PFSK-1 (cell line): Measurements from ENCODE around the gene KIF22.

Source experiments
- FOXP2 ChIP-seq: optimal IDR thresholded peaks from 2 replicates; pipeline ENCODE3; 2011; ENCODE audit warnings: borderline replicate concordance, control low read depth, inconsistent platforms; ENCODE audit not compliant: insufficient read depth; ENCODE audit errors: extremely low read length, extremely low read depth
- POLR2AphosphoS5 ChIP-seq: IDR thresholded peaks from 2 replicates; pipeline ENCODE4 v1.6.1; 2012; ENCODE audit warnings: low read depth, mild to moderate bottlenecking, control low read depth, low read length, moderate library complexity
- REST ChIP-seq, 2 experiments: IDR thresholded peaks; 2 replicates each; pipeline versions ENCODE4 v1.6.1 to v1.8.0; 2011 to 2012; ENCODE audit warnings: low read depth in 2 of 2, low read length in 2 of 2, control low read depth in 1 of 2, inconsistent platforms in 1 of 2, mild to moderate bottlenecking in 1 of 2, moderate library complexity in 1 of 2; ENCODE audit not compliant: insufficient read depth in 1 of 2
- SIN3A ChIP-seq: IDR thresholded peaks from 2 replicates; pipeline ENCODE4 v1.6.1; 2012; ENCODE audit warnings: mild to moderate bottlenecking, low read length, moderate library complexity, borderline replicate concordance; ENCODE audit not compliant: insufficient read depth
- TAF1 ChIP-seq: IDR thresholded peaks from 2 replicates; pipeline ENCODE4 v1.6.1; 2012; ENCODE audit warnings: low read length, control low read depth, borderline replicate concordance; ENCODE audit not compliant: insufficient read depth

DNA sequence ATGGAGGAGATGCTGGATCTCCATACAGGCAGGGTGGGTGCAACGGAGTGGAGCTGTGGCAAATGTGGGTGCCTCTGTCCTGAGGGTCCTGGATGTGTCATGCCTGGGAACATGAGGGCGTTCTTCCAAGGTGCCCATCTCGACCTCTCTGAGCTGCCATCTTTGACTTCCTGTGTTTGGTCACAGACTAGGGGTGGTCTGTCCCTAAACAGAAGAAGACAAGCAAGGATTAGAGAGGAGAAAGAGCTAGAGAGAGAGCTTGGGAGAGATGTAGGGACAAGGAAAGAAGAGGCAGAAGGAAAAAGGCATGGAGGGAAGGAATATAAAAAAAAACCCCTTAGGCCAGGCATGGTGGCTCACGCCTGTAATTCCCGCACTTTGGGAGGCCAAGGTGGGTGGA is 15.8 kb upstream of the KIF22 start:
- TF ChIP-seq TAF1 (no peak), POLR2AphosphoS5 (no peak), REST (IDR thresholded peaks at IDR 0.05; ENCODE audit: insufficient read depth in 1 of 2, low read depth in 2 of 2, low read length in 2 of 2) (no peak), SIN3A (no peak), FOXP2 (no peak)
